GM23248 (cell line): ENCODE results near the gene HSD17B12. TPM values are rescaled to one million over a fixed set of nuclear protein-coding genes. Genes with fewer than 3 reads are reported as not detected.
A peak's percentile ranks its signal among the peaks of the same experiment; 100 is the strongest.

Experiments
- DNase-seq: peaks from one replicate; pipeline ENCODE4 v3.0.0-alpha.2; 2015
- H2AFZ ChIP-seq: fragments of 200-600 bp; sonication (generic); 2 replicates; pipeline ENCODE4 v1.6.1; 2016; ENCODE audit warnings: antibody characterized with exemption
- H3F3A ChIP-seq: fragments of 200-600 bp; sonication (generic); 2 replicates; pipeline ENCODE4 v1.6.1; 2016; ENCODE audit warnings: mild to moderate bottlenecking, antibody characterized with exemption, mixed run types; ENCODE audit not compliant: insufficient read depth
- H3K27ac ChIP-seq: fragments of 200-600 bp; sonication (generic); 2 replicates; pipeline ENCODE4 v1.5.1; 2016; ENCODE audit warnings: mild to moderate bottlenecking
- H3K27me3 ChIP-seq: fragments of 200-600 bp; sonication (generic); replicated peaks from 2 replicates; pipeline ENCODE4 v1.6.1; 2016; ENCODE audit warnings: mild to moderate bottlenecking; ENCODE audit not compliant: insufficient read depth
- H3K36me3 ChIP-seq: fragments of 200-600 bp; sonication (generic); 2 replicates; pipeline ENCODE4 v1.6.1; 2016; ENCODE audit warnings: low read depth, mild to moderate bottlenecking
- H3K4me1 ChIP-seq: fragments of 200-600 bp; sonication (generic); 2 replicates; pipeline ENCODE4 v1.6.1; 2016; ENCODE audit warnings: mild to moderate bottlenecking; ENCODE audit not compliant: insufficient read depth
- H3K4me2 ChIP-seq: fragments of 200-600 bp; sonication (generic); one replicate; pipeline ENCODE4 v1.6.1; 2016; ENCODE audit warnings: mild to moderate bottlenecking; ENCODE audit not compliant: unreplicated experiment
- H3K4me3 ChIP-seq: fragments of 200-600 bp; sonication (generic); 2 replicates; pipeline ENCODE4 v1.5.1; 2016; ENCODE audit warnings: mild to moderate bottlenecking
- H3K79me2 ChIP-seq: fragments of 200-600 bp; sonication (generic); 2 replicates; pipeline ENCODE4 v1.6.1; 2016; ENCODE audit warnings: mild to moderate bottlenecking; ENCODE audit not compliant: insufficient read depth
- H3K9ac ChIP-seq: fragments of 200-600 bp; sonication (generic); 2 replicates; pipeline ENCODE4 v1.6.1; 2016; ENCODE audit warnings: mild to moderate bottlenecking
- H3K9me2 ChIP-seq: fragments of 200-600 bp; sonication (generic); 2 replicates; pipeline ENCODE4 v1.6.1; 2016; ENCODE audit warnings: mixed run types, mild to moderate bottlenecking, moderate library complexity; ENCODE audit not compliant: insufficient read depth
- H3K9me3 ChIP-seq: fragments of 200-600 bp; sonication (generic); one replicate; pipeline ENCODE4 v1.6.1; 2017; ENCODE audit warnings: low read depth
- H4K20me1 ChIP-seq: fragments of 200-600 bp; sonication (generic); 2 replicates; pipeline ENCODE4 v1.6.0; 2016; ENCODE audit not compliant: insufficient read depth
- EZH2 ChIP-seq: fragments of 200-600 bp; sonication (generic); IDR thresholded peaks from 2 replicates; pipeline ENCODE4 v1.6.1; 2018; ENCODE audit warnings: antibody characterized with exemption, mild to moderate bottlenecking; ENCODE audit not compliant: insufficient read depth, poor library complexity, severe bottlenecking
- EZH2phosphoT487 ChIP-seq: fragments of 200-600 bp; sonication (generic); IDR thresholded peaks from 2 replicates; pipeline ENCODE4 v1.6.1; 2018; ENCODE audit warnings: antibody characterized with exemption, moderate library complexity, mild to moderate bottlenecking, low read depth; ENCODE audit not compliant: insufficient read depth
- WGBS, 2 experiments: methylation state at CpG; one replicate each; pipeline ENCODE4 v1.1.6; 2015 to 2017; ENCODE audit warnings: low lambda C conversion rate in 2 of 2, low coverage in 1 of 2; ENCODE audit errors: missing lambda C conversion rate in 2 of 2; 5-methylcytosine and 5-hydroxymethylcytosine counted together
- in situ Hi-C: fragments of 300-500 bp; cut with MboI; formaldehyde crosslinking; loops from 2 replicates; pipeline ENCODE4 v1.15.0; 2020
- polyA plus RNA-seq: library from polyadenylated mRNA; unstranded; fragments of >200 nt; fragmentation: Nextera tagmentation; extraction: Ambion mirVana; gene quantifications from 2 replicates; pipeline ENCODE4 v1.2.1, GENCODE V29; 2016
- total RNA-seq: library from RNA; depleted of rRNA; stranded (reverse); fragments of >200 nt; shearing (Covaris generic); gene quantifications from 2 replicates; pipeline ENCODE4 v1.2.3, GENCODE V29; 2014

Gene HSD17B12
- total and polyA plus RNA-seq, 2 experiments from 2014 or later: 105 to 113 TPM

GRCh38 chr11:43708776-43709175 lies 28.2 kb downstream of the HSD17B12 start:
- no peaks in the 10 kb centered on the region for H3K4me1 ChIP-seq
- no peak overlapping the region for H3K27ac ChIP-seq
- H3K9me2 ChIP-seq: no peaks in the 10 kb centered on the region
- H3K4me3 ChIP-seq: no peak overlapping the region
- H3K9me3 ChIP-seq: no peaks in the 10 kb centered on the region
- no peaks in the 10 kb centered on the region for H3K36me3 ChIP-seq
- H4K20me1 ChIP-seq: no peaks in the 10 kb centered on the region; the same call in 1 of the 2 replicates
- in situ Hi-C loops: no loop called here
- no peak overlapping the region for H3K4me2 ChIP-seq
- WGBS, 2 experiments: 83 to 87% methylated on average over 4 of the region's 4 CpGs
- H3K9ac ChIP-seq: no peak overlapping the region
- DNase-seq: peak; percentile 6
- peaks cover 64% of the 10 kb centered on the region for H3K79me2 ChIP-seq
- H2AFZ ChIP-seq: no peak overlapping the region
- H3K27me3 ChIP-seq: no peaks in the 10 kb centered on the region
- no peaks in the 10 kb centered on the region for H3F3A ChIP-seq
- no peak for TF ChIP-seq EZH2phosphoT487
- no peak for TF ChIP-seq EZH2

- Histone ChIP-seq H2AFZ (no peak overlapping the region), H3K27me3 (no peaks in the 10 kb centered on the region), H3K4me3 (no peak overlapping the region), H3K9me2 (no peaks in the 10 kb centered on the region), H3K79me2 (peaks cover 55% of the 10 kb centered on the region), H3K4me1 (no peaks in the 10 kb centered on the region), H3K9me3 (no peaks in the 10 kb centered on the region), H3F3A (no peaks in the 10 kb centered on the region), H4K20me1 (no peaks in the 10 kb centered on the region), H3K4me2 (no peak overlapping the region), H3K36me3 (no peaks in the 10 kb centered on the region), H3K27ac (no peak overlapping the region), H3K9ac (no peak overlapping the region)
- DNase-seq: no peak
- TF ChIP-seq EZH2 (no peak), EZH2phosphoT487 (no peak)
- WGBS, 2 experiments: 97 to 100% methylated on average over 1 of the region's 1 CpG
- in situ Hi-C loops: no loop called here
Observed at GRCh38 chr11:43709689-43710088, 29.2 kb downstream of the HSD17B12 start.

- 72 to 77% methylated on average over 4 of the region's 4 CpGs for WGBS, 2 experiments
- in situ Hi-C loops: no loop called here
- H3K9me2 ChIP-seq: no peaks in the 10 kb centered on the region
- no peak overlapping the region for H3K27ac ChIP-seq
- H3K4me1 ChIP-seq: no peaks in the 10 kb centered on the region
- no peaks in the 10 kb centered on the region for H3K27me3 ChIP-seq
- no peak overlapping the region for H3K9ac ChIP-seq
- TF ChIP-seq EZH2: no peak
- no peaks in the 10 kb centered on the region for H3K36me3 ChIP-seq
- H3K4me3 ChIP-seq: no peak overlapping the region
- H3K4me2 ChIP-seq: no peak overlapping the region
- peak; percentile 5 for DNase-seq
- peaks cover 59% of the 10 kb centered on the region for H3K79me2 ChIP-seq
- no peak overlapping the region for H2AFZ ChIP-seq
- H3K9me3 ChIP-seq: no peaks in the 10 kb centered on the region
- no peaks in the 10 kb centered on the region for H3F3A ChIP-seq
- H4K20me1 ChIP-seq: no peaks in the 10 kb centered on the region
Observed at GRCh38 chr11:43712676-43713075, 32.1 kb downstream of the HSD17B12 start.

- WGBS, 2 experiments: 100% methylated on average over 1 of the region's 1 CpG
- Histone ChIP-seq H2AFZ (no peak overlapping the region), H3K27ac (no peak overlapping the region), H3K4me1 (no peaks in the 10 kb centered on the region), H3K4me3 (no peak overlapping the region), H3K9me2 (no peaks in the 10 kb centered on the region), H3K27me3 (no peaks in the 10 kb centered on the region), H3K9ac (no peak overlapping the region), H4K20me1 (no peaks in the 10 kb centered on the region), H3K4me2 (no peak overlapping the region), H3F3A (no peaks in the 10 kb centered on the region), H3K79me2 (peaks cover 61% of the 10 kb centered on the region), H3K9me3 (no peaks in the 10 kb centered on the region), H3K36me3 (0 out of 2 replicates have a peak, but pooled peaks cover 3% of the 10 kb centered on the region)
- TF ChIP-seq EZH2 (no peak), EZH2phosphoT487 (no peak)
- DNase-seq: no peak
- in situ Hi-C loops: no loop called here
Observed at GRCh38 chr11:43718373-43718772, 37.8 kb downstream of the HSD17B12 start.

- H4K20me1 ChIP-seq: no peaks in the 10 kb centered on the region
- DNase-seq: no peak
- TF ChIP-seq EZH2phosphoT487 (no peak), EZH2 (no peak)
- H3K4me2 ChIP-seq: no peak overlapping the region
- H3K9me2 ChIP-seq: peaks cover 3% of the 10 kb centered on the region; the same call in 1 of the 2 replicates
- no peak overlapping the region for H3K4me3 ChIP-seq
- 0 out of 2 replicates have a peak, but pooled peaks cover 3% of the 10 kb centered on the region for H3K36me3 ChIP-seq
- H3K27ac ChIP-seq: no peak overlapping the region
- H3K27me3 ChIP-seq: no peaks in the 10 kb centered on the region
- peaks cover 55% of the 10 kb centered on the region for H3K79me2 ChIP-seq
- 72 to 85% methylated on average over 3 of the region's 3 CpGs for WGBS, 2 experiments
- no peaks in the 10 kb centered on the region for H3K4me1 ChIP-seq
- H3K9me3 ChIP-seq: no peaks in the 10 kb centered on the region
- no peak overlapping the region for H2AFZ ChIP-seq
- H3F3A ChIP-seq: no peaks in the 10 kb centered on the region
- no peak overlapping the region for H3K9ac ChIP-seq
- in situ Hi-C loops: no loop called here
Observed at GRCh38 chr11:43723617-43724016, 43.1 kb downstream of the HSD17B12 start.
